ENCODE data around the gene PRR9. TPM values are rescaled to one million over a fixed set of nuclear protein-coding genes. Genes with fewer than 3 reads are reported as not detected.
"Not testable (repeated sequence)": the region's sequence is repeated elsewhere in the genome, so short reads cannot be mapped to it uniquely, and the experiment has no call there.

Gene PRR9
- total RNA-seq, 1 donor from 2014 or later = not detected

- not testable (repeated sequence) for DNase-seq
Measured at GRCh38 chr1:153229076-153229829, 11.9 kb downstream of the PRR9 start.

- no peak for DNase-seq
Measured at GRCh38 chr1:153231363-153231762, 14.0 kb downstream of the PRR9 start.

GRCh38 chr1:153231785-153232184 lies 14.4 kb downstream of the PRR9 start:
- DNase-seq = no peak

- no peak for DNase-seq
Measured at GRCh38 chr1:153232553-153232952, 15.2 kb downstream of the PRR9 start.

GRCh38 chr1:153233448-153233847 lies 16.1 kb downstream of the PRR9 start:
- DNase-seq = no peak

GRCh38 chr1:153238527-153238926 lies 21.1 kb downstream of the PRR9 start:
- DNase-seq = no peak

- no peak for DNase-seq
Measured at GRCh38 chr1:153242160-153242559, 24.8 kb downstream of the PRR9 start.

- no peak for DNase-seq
Measured at GRCh38 chr1:153245466-153245865, 28.1 kb downstream of the PRR9 start.

GRCh38 chr1:153246018-153246417 lies 28.6 kb downstream of the PRR9 start:
- no peak for DNase-seq

- DNase-seq = no peak
Measured at GRCh38 chr1:153246825-153247224, 29.4 kb downstream of the PRR9 start.

GRCh38 chr1:153248176-153248879 lies 30.9 kb downstream of the PRR9 start:
- DNase-seq = no peak

GRCh38 chr1:153250166-153250565 lies 32.8 kb downstream of the PRR9 start:
- no peak for DNase-seq

GRCh38 chr1:153251087-153251486 lies 33.7 kb downstream of the PRR9 start:
- no peak for DNase-seq

- no peak for DNase-seq
Measured at GRCh38 chr1:153251562-153251961, 34.2 kb downstream of the PRR9 start.

- no peak for DNase-seq
Measured at GRCh38 chr1:153251988-153252387, 34.6 kb downstream of the PRR9 start.

- no peak for DNase-seq
Measured at GRCh38 chr1:153253076-153253475, 35.7 kb downstream of the PRR9 start.

- DNase-seq = no peak
Measured at GRCh38 chr1:153253693-153254092, 36.3 kb downstream of the PRR9 start.

- no peak for DNase-seq
Measured at GRCh38 chr1:153259387-153259786, 42.0 kb downstream of the PRR9 start, which contains the start of gene LORICRIN. LORICRIN (plus strand) TSS chr1:153259687; CDS start chr1:153260950, 1,263 bp downstream.

- DNase-seq = no peak
Measured at GRCh38 chr1:153260585-153261280, 43.3 kb downstream of the PRR9 start.

GRCh38 chr1:153261281-153262069 lies 44.1 kb downstream of the PRR9 start:
- peak; percentile 31 for DNase-seq

- no peak for DNase-seq
Measured at GRCh38 chr1:153262070-153262366, 44.6 kb downstream of the PRR9 start.

GRCh38 chr1:153262462-153263157 lies 45.2 kb downstream of the PRR9 start:
- no peak for DNase-seq
